PC-3 (cell line): ENCODE data around the gene EMSY.

Experiments
- EZH2 ChIP-seq: fragments of 300-600 bp; sonication (generic); IDR thresholded peaks from one replicate; pipeline ENCODE4 v1.6.1; 2017; ENCODE audit warnings: antibody characterized with exemption, mild to moderate bottlenecking, low read length; ENCODE audit not compliant: unreplicated experiment
- EZH2phosphoT487 ChIP-seq: fragments of 300-600 bp; sonication (generic); IDR thresholded peaks from 2 replicates; pipeline ENCODE4 v1.6.1; 2018; ENCODE audit warnings: mild to moderate bottlenecking, antibody characterized with exemption, low read length, borderline replicate concordance
- TF ChIP-seq, protein P1 (sequence below): fragments of 300-600 bp; sonication (generic); conservative IDR thresholded peaks from 2 replicates; pipeline ENCODE4 v1.5.1; 2017; ENCODE audit warnings: antibody characterized with exemption, low read depth, mild to moderate bottlenecking, low read length

- TF ChIP-seq, protein P1, sequence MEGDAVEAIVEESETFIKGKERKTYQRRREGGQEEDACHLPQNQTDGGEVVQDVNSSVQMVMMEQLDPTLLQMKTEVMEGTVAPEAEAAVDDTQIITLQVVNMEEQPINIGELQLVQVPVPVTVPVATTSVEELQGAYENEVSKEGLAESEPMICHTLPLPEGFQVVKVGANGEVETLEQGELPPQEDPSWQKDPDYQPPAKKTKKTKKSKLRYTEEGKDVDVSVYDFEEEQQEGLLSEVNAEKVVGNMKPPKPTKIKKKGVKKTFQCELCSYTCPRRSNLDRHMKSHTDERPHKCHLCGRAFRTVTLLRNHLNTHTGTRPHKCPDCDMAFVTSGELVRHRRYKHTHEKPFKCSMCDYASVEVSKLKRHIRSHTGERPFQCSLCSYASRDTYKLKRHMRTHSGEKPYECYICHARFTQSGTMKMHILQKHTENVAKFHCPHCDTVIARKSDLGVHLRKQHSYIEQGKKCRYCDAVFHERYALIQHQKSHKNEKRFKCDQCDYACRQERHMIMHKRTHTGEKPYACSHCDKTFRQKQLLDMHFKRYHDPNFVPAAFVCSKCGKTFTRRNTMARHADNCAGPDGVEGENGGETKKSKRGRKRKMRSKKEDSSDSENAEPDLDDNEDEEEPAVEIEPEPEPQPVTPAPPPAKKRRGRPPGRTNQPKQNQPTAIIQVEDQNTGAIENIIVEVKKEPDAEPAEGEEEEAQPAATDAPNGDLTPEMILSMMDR: no peak
- TF ChIP-seq EZH2phosphoT487 (no peak), EZH2 (no peak)
Measured at GRCh38 chr11:76480241-76480640, 35.4 kb downstream of the EMSY start.
